GM18517 (cell line): Measurements from ENCODE around the gene FABP1.

Experiments
- ATAC-seq: cut with Tn5 transposase; IDR thresholded peaks from one replicate; pipeline ENCODE4 v1.9.1; 2021; ENCODE audit warnings: mild to moderate bottlenecking, moderate library complexity; ENCODE audit not compliant: unreplicated experiment

Gene FABP1

GRCh38 chr2:88085099-88085498, 42.8 kb downstream of the FABP1 start:
- no peak for ATAC-seq

DNA sequence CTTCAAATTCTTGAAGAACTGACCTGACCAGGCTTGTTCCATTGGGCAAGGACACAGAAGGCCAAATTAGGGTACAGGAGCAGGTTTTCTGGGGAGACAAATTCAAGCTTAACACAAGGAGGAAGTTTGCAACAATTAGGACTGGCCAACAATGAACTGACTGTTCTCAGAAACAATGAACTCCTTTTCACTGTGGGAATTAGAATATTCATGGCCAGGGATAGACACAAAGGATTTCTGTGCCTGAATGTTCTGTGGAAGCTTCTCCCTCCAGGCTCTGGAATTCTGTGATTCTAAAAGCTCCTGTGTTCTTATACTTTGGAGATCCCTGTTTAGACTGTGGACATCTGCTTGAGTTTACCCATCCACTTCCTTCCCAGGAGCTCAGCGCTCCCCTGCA, 45.1 kb downstream of the FABP1 start:
- ATAC-seq, result no peak

DNA sequence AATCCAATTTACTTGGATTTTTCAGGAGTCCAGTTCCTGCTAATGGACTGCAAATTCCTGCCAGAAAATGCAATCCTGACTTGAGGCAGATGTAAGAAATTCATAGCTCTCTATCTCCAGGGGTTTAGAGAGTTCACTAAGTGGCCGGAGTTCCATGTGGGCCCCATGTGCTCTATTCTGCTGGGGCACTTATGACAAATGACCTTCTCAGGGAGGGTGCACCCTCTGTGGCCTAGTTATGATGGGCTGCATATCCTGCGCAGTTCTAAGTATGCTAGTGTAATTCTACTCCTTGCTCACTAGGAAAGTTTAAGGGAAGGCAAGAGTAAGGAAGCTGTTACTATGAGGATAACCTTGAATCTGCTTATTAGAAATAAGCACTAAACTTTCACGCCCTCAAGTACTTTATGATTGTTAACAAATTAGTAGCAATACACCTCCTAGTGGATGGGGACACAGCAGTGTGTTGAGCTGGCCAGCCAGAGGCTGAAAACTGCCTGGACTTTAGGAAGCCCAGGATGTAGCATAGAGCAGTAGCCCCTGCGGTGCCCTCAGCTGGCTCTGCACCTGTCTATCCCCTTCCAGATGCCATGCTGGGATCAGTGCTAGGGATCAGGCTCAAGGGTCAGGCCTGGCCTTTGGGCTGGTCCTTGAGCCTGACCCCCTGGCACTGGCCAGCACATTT, 45.8 kb downstream of the FABP1 start:
- ATAC-seq, result no peak

- ATAC-seq, result no peak
Observed at GRCh38 chr2:88080545-88080944, 47.3 kb downstream of the FABP1 start.

DNA sequence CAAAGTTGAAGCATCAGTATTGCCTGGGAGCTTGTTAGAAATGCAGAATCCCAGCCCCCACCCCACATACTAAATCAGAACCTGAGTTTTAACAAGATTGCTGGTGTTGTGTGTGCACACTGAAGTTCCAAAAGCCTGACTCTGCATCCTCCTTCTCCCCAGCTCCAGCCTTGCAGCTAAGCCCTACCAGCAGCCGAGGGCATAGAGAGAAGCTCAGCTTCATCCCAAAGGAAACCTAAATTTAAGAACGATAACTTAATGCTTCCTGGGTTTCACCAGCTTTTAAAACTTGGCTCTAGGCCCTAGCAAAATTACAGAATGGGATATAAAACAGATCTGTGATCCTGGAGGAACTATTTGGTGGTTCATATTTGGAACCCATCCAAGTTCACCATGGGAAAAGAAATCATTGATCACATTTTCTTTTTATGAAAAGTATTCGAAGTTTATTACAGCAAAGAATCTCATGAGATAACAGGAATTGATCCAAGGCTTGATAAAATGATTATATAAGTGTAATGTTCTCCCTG, 49.2 kb downstream of the FABP1 start:
- ATAC-seq, result no peak

DNA sequence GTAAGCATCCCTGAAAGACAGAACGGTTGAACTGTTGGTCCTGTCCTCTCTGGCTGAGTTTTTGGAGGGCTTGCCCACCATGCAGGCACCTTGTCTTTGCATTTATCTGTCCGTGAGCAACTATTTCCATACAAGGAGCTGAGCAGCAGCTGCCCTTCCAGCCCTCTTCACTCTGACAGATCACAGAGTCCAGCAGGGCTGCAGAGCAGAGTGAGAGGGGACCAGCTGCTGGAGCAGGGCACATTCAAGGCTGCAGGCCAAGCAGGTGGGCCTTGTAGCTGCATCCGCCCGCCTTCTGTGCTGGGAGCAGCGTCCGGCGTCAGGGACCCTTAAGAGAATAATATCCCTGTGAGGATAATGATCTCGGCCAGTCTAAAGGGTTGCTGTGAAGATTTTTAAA, 50.8 kb downstream of the FABP1 start:
- ATAC-seq, result no peak

DNA sequence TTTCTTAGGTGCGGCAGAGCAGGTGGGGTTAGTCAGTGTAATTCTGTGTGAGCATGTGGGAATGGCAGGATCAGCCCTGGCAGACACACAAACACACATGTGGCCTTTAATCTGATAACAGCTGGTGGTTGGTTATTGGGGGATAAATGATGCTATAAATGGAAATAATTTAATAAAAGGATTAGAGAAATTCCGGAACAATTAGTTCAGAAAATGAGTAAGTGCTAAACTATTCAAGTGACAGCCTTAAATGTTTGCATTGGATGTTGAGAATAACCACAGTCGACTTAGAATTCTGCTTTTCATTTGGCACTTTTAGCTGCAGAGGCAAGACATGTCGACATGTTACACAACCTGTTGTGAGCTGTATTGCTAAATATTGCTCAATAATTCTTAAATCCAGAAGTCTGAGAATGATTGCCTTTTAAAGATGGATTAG, 53.0 kb downstream of the FABP1 start:
- no peak for ATAC-seq

GRCh38 chr2:88074150-88074549, 53.7 kb downstream of the FABP1 start:
- no peak for ATAC-seq
